Stimulated activated CD8-positive, alpha-beta memory T cell treated with anti-CD3 and anti-CD28 coated beads, Interleukin-7, amount 100 ng/mL, for 48 hours (primary cell): ENCODE data around the gene VPS39.

ENCODE experiments used
- DNase-seq, 2 donors: peaks; one replicate each; pipeline ENCODE4 v3.0.0-alpha.2; 2020; ENCODE audit warnings: low read depth in 1 of 2; ENCODE audit errors: extremely low read depth in 1 of 2

Gene VPS39

GRCh38 chr15:42147431-42147735, 60.7 kb downstream of the VPS39 start:
- DNase-seq, result no peak

GRCh38 chr15:42146551-42147430, 61.3 kb downstream of the VPS39 start:
- DNase-seq, result no peak

GRCh38 chr15:42145546-42146455, 62.3 kb downstream of the VPS39 start:
- no peak for DNase-seq

- DNase-seq, result no peak
Observed at GRCh38 chr15:42144841-42145375, 63.2 kb downstream of the VPS39 start.

- no peak for DNase-seq
Observed at GRCh38 chr15:42143866-42144625, 64.1 kb downstream of the VPS39 start.

- DNase-seq, result no peak
Observed at GRCh38 chr15:42143356-42143755, 64.7 kb downstream of the VPS39 start.

- no peak for DNase-seq
Observed at GRCh38 chr15:42141795-42142667, 66.1 kb downstream of the VPS39 start.

- no peak for DNase-seq
Observed at GRCh38 chr15:42141246-42141645, 66.9 kb downstream of the VPS39 start.

GRCh38 chr15:42140383-42141070, 67.6 kb downstream of the VPS39 start:
- no peak for DNase-seq

GRCh38 chr15:42139596-42139995, 68.5 kb downstream of the VPS39 start:
- DNase-seq, result no peak

- no peak for DNase-seq
Observed at GRCh38 chr15:42138968-42139386, 69.1 kb downstream of the VPS39 start.

GRCh38 chr15:42138411-42138810, 69.7 kb downstream of the VPS39 start:
- DNase-seq, result no peak

GRCh38 chr15:42137461-42138261, 70.4 kb downstream of the VPS39 start:
- no peak for DNase-seq

GRCh38 chr15:42136513-42136912, 71.6 kb downstream of the VPS39 start:
- no peak for DNase-seq

GRCh38 chr15:42135351-42135750, 72.8 kb downstream of the VPS39 start:
- no peak for DNase-seq

GRCh38 chr15:42134617-42135245, 73.4 kb downstream of the VPS39 start:
- no peak for DNase-seq

GRCh38 chr15:42133886-42134502, 74.1 kb downstream of the VPS39 start:
- DNase-seq, result peak; percentile 20 to 38

- DNase-seq, result no peak
Observed at GRCh38 chr15:42133356-42133755, 74.7 kb downstream of the VPS39 start.
